ENCODE results near the gene SASH3. TPM values are rescaled to one million over a fixed set of nuclear protein-coding genes. Genes with fewer than 3 reads are reported as not detected.

The SASH3 gene
- total RNA-seq, 4 donors from 2014 or later, result 7.3 to 76.3 (median 18.0) TPM

GRCh38 chrX:129781680-129782495, 2.1 kb downstream of the SASH3 start:
- TF ChIP-seq CTCF (IDR thresholded peaks at IDR 0.05; ENCODE audit: low read depth), result no peak

GRCh38 chrX:129782706-129783105, 3.0 kb downstream of the SASH3 start:
- TF ChIP-seq CTCF (IDR thresholded peaks at IDR 0.05; ENCODE audit: low read depth), result no peak

GRCh38 chrX:129783291-129783713, 3.6 kb downstream of the SASH3 start:
- TF ChIP-seq CTCF (IDR thresholded peaks at IDR 0.05; ENCODE audit: low read depth), result no peak

GRCh38 chrX:129784371-129784770, 4.6 kb downstream of the SASH3 start:
- TF ChIP-seq CTCF (IDR thresholded peaks at IDR 0.05; ENCODE audit: low read depth), result no peak

GRCh38 chrX:129785160-129785947, 5.6 kb downstream of the SASH3 start:
- TF ChIP-seq CTCF (IDR thresholded peaks at IDR 0.05; ENCODE audit: low read depth), result no peak

- TF ChIP-seq CTCF (IDR thresholded peaks at IDR 0.05; ENCODE audit: low read depth), result no peak
These were observed 6.5 kb downstream of the SASH3 start for GRCh38 chrX:129786210-129786651.
